Panc1 (cell line): Measurements from ENCODE around the gene AAMDC. TPM values are rescaled to one million over a fixed set of nuclear protein-coding genes. Genes with fewer than 3 reads are reported as not detected.

Experiments
- ATAC-seq: fragments of 200-7000 bp; cut with Tn5 transposase; 2 replicates; pipeline ENCODE4 v1.9.1; 2020; ENCODE audit warnings: mild to moderate bottlenecking, moderate library complexity
- BruUV-seq: library from RNA; stranded (reverse); fragments of 400-500 nt; replicated peaks from 2 replicates; lab custom pipeline; 2021; lab: Mats Ljungman, UMichigan
- CTCF ChIA-PET: fragments of 300-600 bp; sonication (Branson Sonifier 250); formaldehyde crosslinking; loops from one replicate; lab custom pipeline; 2022; ENCODE audit warnings: antibody characterized with exemption; lab: Charles Lee
- POLR2A ChIA-PET: fragments of 300-600 bp; sonication (Branson Sonifier 250); formaldehyde crosslinking; loops from one replicate; lab custom pipeline; 2022; ENCODE audit warnings: antibody characterized with exemption; lab: Charles Lee
- DNase-seq: peaks from one replicate; pipeline ENCODE4 v3.0.0-alpha.2; 2010; ENCODE audit warnings: low read depth, low spot score
- H3K27ac ChIP-seq: 2 replicates; pipeline ENCODE4 v1.5.1; 2011; ENCODE audit warnings: mild to moderate bottlenecking, low read length, inconsistent platforms
- H3K27me3 ChIP-seq: fragments of 200-500 bp; sonication (Bioruptor generic); 2 replicates; pipeline ENCODE4 v1.6.0; 2014; ENCODE audit warnings: low read length, inconsistent platforms; ENCODE audit not compliant: control insufficient read depth, insufficient read depth
- H3K36me3 ChIP-seq: fragments of 200-500 bp; sonication (Bioruptor generic); 2 replicates; pipeline ENCODE4 v1.5.1; 2014; ENCODE audit warnings: inconsistent platforms, mild to moderate bottlenecking, low read length, moderate library complexity; ENCODE audit not compliant: control insufficient read depth, insufficient read depth
- H3K4me1 ChIP-seq: 2 replicates; pipeline ENCODE4 v1.5.1; 2011; ENCODE audit warnings: inconsistent platforms, mild to moderate bottlenecking, low read length, moderate library complexity; ENCODE audit not compliant: control insufficient read depth, insufficient read depth
- H3K4me3 ChIP-seq, 2 experiments: 2 replicates each; pipeline ENCODE4 v1.5.1; 2011 to 2012; ENCODE audit warnings: low read depth in 2 of 2, low read length in 2 of 2, mild to moderate bottlenecking in 2 of 2, inconsistent platforms in 1 of 2, moderate library complexity in 1 of 2
- H3K9me3 ChIP-seq: fragments of 200-500 bp; sonication (Bioruptor generic); 2 replicates; pipeline ENCODE4 v1.5.1; 2014; ENCODE audit warnings: low read depth, mild to moderate bottlenecking, inconsistent platforms, low read length, moderate library complexity; ENCODE audit not compliant: control insufficient read depth, insufficient read depth
- CTCF ChIP-seq: fragments of 450-650 bp; IDR thresholded peaks from 2 replicates; pipeline ENCODE4 v1.5.1; 2017; ENCODE audit warnings: mild to moderate bottlenecking
- POLR2AphosphoS5 ChIP-seq: IDR thresholded peaks from 2 replicates; pipeline ENCODE4 v1.6.1; 2012; ENCODE audit warnings: mild to moderate bottlenecking, low read depth, low read length, moderate library complexity
- REST ChIP-seq, 2 experiments: IDR thresholded peaks; 2 replicates each; pipeline ENCODE4 v1.6.1; 2011 to 2012; ENCODE audit warnings: low read depth in 2 of 2, control low read depth in 1 of 2, low read length in 1 of 2, mild to moderate bottlenecking in 1 of 2, moderate library complexity in 1 of 2; ENCODE audit not compliant: insufficient read depth in 1 of 2
- SIN3A ChIP-seq: IDR thresholded peaks from 2 replicates; pipeline ENCODE4 v1.6.1; 2012; ENCODE audit warnings: low read depth, mild to moderate bottlenecking, low read length, moderate library complexity, borderline replicate concordance; ENCODE audit not compliant: insufficient read depth
- TCF7L2 ChIP-seq: IDR thresholded peaks from 2 replicates; pipeline ENCODE4 v1.6.1; 2011; ENCODE audit warnings: mild to moderate bottlenecking, low read depth, low read length, inconsistent platforms
- in situ Hi-C: cut with HindIII; loops from 2 replicates; pipeline ENCODE4 v1.10.0; 2016; ENCODE audit warnings: low sequenced_read_pairs, low pct_unique_long_range_greater_than_20kb
- intact Hi-C: fragments of 100-400 bp; cut with micrococcal nuclease; formaldehyde crosslinking; loops from one replicate; pipeline ENCODE4 v1.10.0; 2022; ENCODE audit not compliant: unreplicated experiment
- total RNA-seq: library from RNA; stranded (reverse); gene quantifications from one replicate; pipeline ENCODE4 v1.2.1, GENCODE V29; 2021; ENCODE audit not compliant: unreplicated experiment

The AAMDC gene
- total RNA-seq, 1 experiment from 2014 or later = 52.7 TPM

- ATAC-seq = no peak
- CTCF ChIA-PET = no interaction called here
- POLR2A ChIA-PET = no interaction called here
- Histone ChIP-seq H3K9me3 (no peaks in the 10 kb centered on the region), H3K36me3 (no peaks in the 10 kb centered on the region; the same call in 1 of the 2 replicates), H3K27ac (no peak overlapping the region), H3K4me3 (no peak overlapping the region), H3K27me3 (no peaks in the 10 kb centered on the region), H3K4me1 (no peaks in the 10 kb centered on the region)
- no TSS peak for BruUV-seq
- in situ Hi-C loops = no loop called here
- TF ChIP-seq CTCF (no peak), REST (IDR thresholded peaks at IDR 0.05; ENCODE audit: insufficient read depth in 1 of 2, low read depth in 2 of 2, low read length in 1 of 2) (no peak)
- intact Hi-C loops = no loop called here
- DNase-seq = no peak
Measured at GRCh38 chr11:77873345-77873744, 52.4 kb downstream of the AAMDC start.

GRCh38 chr11:77874206-77874605 is 53.3 kb downstream of the AAMDC start:
- BruUV-seq = no TSS peak
- no peaks in the 10 kb centered on the region for H3K4me1 ChIP-seq
- in situ Hi-C loops = no loop called here
- no peak overlapping the region for H3K4me3 ChIP-seq
- ChIA-PET POLR2A (interaction anchor here (0.6 kb wide), 1 partner anchor 206 kb away, joined by 3 read pairs; no protein-coding TSS in a partner anchor), CTCF (no interaction called here)
- intact Hi-C loops = no loop called here
- no peaks in the 10 kb centered on the region for H3K27me3 ChIP-seq
- peaks cover 7% of the 10 kb centered on the region; the same call in 1 of the 2 replicates for H3K36me3 ChIP-seq
- H3K9me3 ChIP-seq = no peaks in the 10 kb centered on the region
- H3K27ac ChIP-seq = no peak overlapping the region
- DNase-seq (no peak), ATAC-seq (no peak)
- TF ChIP-seq POLR2AphosphoS5 (no peak), REST (IDR thresholded peaks at IDR 0.05; ENCODE audit: insufficient read depth in 1 of 2, low read depth in 2 of 2, low read length in 1 of 2) (no peak), SIN3A (no peak), TCF7L2 (no peak)
